ENCODE measurements around the gene AP1G1.

DNA sequence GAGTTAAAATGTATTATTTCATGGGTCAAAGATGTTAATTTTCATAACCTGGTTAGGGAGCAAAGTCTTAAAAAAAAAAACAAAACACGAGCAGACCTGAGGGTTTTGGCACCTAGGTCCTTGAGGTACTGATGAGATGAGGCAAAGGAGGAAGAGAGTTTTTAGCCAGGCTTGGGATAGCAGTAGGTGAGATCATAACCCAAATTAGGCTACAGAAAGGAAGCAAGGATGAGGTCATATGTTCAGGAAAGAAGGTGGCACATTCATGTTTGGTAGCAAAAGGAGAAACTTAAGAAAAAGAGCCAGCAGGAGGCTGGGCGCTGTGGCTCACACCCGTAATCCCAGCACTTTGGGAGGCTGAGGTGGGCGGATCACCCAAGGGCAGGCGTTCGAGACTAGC is 40.0 kb upstream of the AP1G1 start:
- no peak for TF ChIP-seq SUZ12 (IDR thresholded peaks at IDR 0.05; ENCODE audit: extremely low read depth, insufficient read depth, insufficient read length)
- TF ChIP-seq ZNF274 (IDR thresholded peaks at IDR 0.05; ENCODE audit: low read depth, low read length), result no peak
- TF ChIP-seq YY1 (IDR thresholded peaks at IDR 0.05; ENCODE audit: insufficient read depth, insufficient read length), result no peak

All from NT2/D1 (cell line).